BE2C (cell line): ENCODE measurements around the gene VWA3B.

Experiments used
- DNase-seq: peaks from one replicate; pipeline ENCODE4 v3.0.0-alpha.2; 2020
- H3K27me3 ChIP-seq: fragments of 250-450 bp; sonication (Bioruptor Pico); 2 replicates; pipeline ENCODE4 v1.5.1; 2020; ENCODE audit warnings: mild to moderate bottlenecking
- H3K36me3 ChIP-seq: fragments of 250-450 bp; sonication (Bioruptor Pico); 2 replicates; pipeline ENCODE4 v1.5.1; 2020; ENCODE audit warnings: mild to moderate bottlenecking
- H3K4me1 ChIP-seq: fragments of 250-450 bp; sonication (Bioruptor Pico); 2 replicates; pipeline ENCODE4 v1.5.1; 2020
- H3K4me3 ChIP-seq: 2 replicates; pipeline ENCODE4 v1.5.1; 2011; ENCODE audit warnings: low read depth, low read length
- H3K9me3 ChIP-seq: fragments of 250-450 bp; sonication (Bioruptor Pico); 2 replicates; pipeline ENCODE4 v1.5.1; 2020
- TF ChIP-seq, protein P1 (sequence below): IDR thresholded peaks from 2 replicates; pipeline ENCODE4 v1.5.1; 2012; ENCODE audit warnings: mild to moderate bottlenecking, low read depth, low read length

Gene VWA3B

DNA sequence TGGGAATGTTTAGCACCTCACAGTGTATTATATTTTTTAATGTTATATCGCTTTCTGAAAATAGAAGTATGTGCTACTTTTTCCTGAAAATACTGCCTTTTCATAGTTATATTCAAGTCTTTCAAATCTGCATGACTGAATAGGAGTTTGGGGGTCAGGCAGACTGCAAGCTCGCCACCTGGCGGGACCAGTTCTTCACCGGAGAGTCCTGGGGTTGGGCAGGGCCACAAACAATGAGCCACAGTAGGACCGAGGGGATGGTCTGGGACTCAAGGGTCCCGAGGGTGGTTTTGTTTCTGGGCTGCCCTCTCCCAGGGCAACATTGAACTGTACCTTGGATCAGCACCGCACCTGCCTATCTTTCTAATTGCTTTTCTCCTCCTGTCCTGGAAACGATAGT, 70.6 kb downstream of the VWA3B start:
- TF ChIP-seq, protein P1, sequence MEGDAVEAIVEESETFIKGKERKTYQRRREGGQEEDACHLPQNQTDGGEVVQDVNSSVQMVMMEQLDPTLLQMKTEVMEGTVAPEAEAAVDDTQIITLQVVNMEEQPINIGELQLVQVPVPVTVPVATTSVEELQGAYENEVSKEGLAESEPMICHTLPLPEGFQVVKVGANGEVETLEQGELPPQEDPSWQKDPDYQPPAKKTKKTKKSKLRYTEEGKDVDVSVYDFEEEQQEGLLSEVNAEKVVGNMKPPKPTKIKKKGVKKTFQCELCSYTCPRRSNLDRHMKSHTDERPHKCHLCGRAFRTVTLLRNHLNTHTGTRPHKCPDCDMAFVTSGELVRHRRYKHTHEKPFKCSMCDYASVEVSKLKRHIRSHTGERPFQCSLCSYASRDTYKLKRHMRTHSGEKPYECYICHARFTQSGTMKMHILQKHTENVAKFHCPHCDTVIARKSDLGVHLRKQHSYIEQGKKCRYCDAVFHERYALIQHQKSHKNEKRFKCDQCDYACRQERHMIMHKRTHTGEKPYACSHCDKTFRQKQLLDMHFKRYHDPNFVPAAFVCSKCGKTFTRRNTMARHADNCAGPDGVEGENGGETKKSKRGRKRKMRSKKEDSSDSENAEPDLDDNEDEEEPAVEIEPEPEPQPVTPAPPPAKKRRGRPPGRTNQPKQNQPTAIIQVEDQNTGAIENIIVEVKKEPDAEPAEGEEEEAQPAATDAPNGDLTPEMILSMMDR, result peak; percentile 41
- H3K4me3 ChIP-seq, result no peak overlapping the region
- peak; percentile 12 for DNase-seq

DNA sequence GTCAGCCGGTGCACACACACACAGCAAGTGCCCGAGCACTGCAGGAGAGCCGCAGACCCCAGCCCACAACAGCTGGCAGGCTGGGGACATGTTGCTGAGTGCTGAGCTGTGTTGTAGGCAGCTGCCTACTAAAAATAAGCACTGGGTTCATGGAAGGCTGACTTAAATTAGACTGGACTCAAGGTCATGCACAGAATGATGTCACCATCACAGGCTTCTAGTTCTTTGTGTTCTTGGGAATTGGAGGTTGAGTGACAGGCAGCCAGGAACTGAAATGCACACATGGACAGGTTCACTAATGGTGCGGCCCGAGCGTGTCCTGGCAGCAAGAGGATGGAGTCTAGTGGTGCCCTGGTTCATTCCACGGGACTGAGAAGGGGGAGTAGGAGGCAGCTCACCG, 71.3 kb downstream of the VWA3B start:
- no peaks in the 10 kb centered on the region for H3K36me3 ChIP-seq
- no peaks in the 10 kb centered on the region for H3K4me1 ChIP-seq
- TF ChIP-seq, protein P1, result no peak
- no peak overlapping the region for H3K4me3 ChIP-seq
- no peak for DNase-seq
- H3K9me3 ChIP-seq, result no peaks in the 10 kb centered on the region
- H3K27me3 ChIP-seq, result no peaks in the 10 kb centered on the region

More for the DNA sequence above, 70.6 kb downstream of the VWA3B start:
- H3K4me1 ChIP-seq, result no peaks in the 10 kb centered on the region
- H3K27me3 ChIP-seq, result no peaks in the 10 kb centered on the region
- H3K9me3 ChIP-seq, result no peaks in the 10 kb centered on the region
- H3K36me3 ChIP-seq, result no peaks in the 10 kb centered on the region

DNA sequence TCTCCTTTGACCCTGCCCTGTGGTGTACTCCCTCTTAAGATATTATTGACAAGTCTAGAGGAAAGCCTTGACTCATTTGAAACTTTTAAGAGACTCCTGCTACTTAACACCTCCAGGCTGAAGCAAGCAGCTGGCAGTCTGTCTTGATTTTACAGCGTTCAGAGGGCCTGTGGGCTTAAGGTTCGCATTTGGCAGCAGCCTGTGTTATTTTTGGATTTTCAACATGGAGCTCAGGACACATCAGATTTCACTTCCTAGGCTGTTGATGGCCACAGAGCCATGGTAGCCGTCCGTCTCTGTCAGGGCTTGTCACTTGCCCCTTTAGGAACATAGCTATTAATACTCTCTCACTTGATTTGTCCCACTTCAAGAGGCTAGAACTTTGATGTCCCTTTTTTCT, 73.6 kb downstream of the VWA3B start:
- TF ChIP-seq, protein P1, result no peak

DNA sequence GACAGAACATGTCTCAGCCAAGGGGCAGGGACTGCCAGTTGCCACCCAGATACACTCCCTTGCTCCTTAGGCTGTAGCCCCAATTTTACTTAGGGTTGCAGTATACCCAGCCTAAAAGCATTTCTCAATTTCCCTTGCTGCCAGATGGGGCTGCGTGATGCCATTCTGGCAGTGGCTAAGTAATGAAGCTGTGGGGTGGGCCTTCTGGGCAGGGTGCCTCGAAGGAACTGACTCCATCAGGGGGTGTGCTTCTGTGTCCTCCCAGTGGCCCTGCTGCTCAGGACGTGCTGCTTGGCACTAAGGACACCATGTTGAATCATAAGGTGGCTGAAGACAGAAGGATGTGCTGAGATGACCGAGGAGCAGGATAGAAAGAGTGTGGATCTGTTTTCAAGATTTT, 74.2 kb downstream of the VWA3B start:
- no peaks in the 10 kb centered on the region for H3K27me3 ChIP-seq

More for the DNA sequence above, 73.6 kb downstream of the VWA3B start:
- Histone ChIP-seq H3K4me1 (no peaks in the 10 kb centered on the region), H3K4me3 (no peak overlapping the region), H3K9me3 (no peaks in the 10 kb centered on the region), H3K36me3 (no peaks in the 10 kb centered on the region), H3K27me3 (no peaks in the 10 kb centered on the region)
- DNase-seq, result no peak

DNA sequence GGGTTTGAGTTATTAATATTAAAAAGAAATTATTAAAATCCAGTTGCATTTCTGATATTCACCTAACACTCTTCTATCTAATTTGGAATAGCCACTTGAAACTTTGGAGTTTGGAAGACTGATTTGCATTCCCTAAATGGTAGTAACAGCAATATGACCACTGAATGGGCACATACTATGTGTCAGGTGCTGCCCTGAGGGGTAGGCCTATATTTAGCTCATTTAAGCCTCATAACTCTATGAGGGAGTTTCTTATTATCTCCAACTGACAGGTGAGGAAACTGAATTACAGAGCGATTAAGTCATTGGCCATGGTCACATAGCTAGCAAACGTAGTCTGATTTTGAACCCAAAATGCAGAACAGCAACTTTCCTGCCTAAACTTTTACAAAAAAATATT, 77.3 kb downstream of the VWA3B start:
- H3K4me3 ChIP-seq, result no peak overlapping the region
- H3K27me3 ChIP-seq, result no peaks in the 10 kb centered on the region
- H3K9me3 ChIP-seq, result no peaks in the 10 kb centered on the region
- H3K36me3 ChIP-seq, result no peaks in the 10 kb centered on the region
- H3K4me1 ChIP-seq, result no peaks in the 10 kb centered on the region
- TF ChIP-seq, protein P1, result no peak
- DNase-seq, result no peak

More for the DNA sequence above, 74.2 kb downstream of the VWA3B start:
- TF ChIP-seq, protein P1, result no peak
- no peaks in the 10 kb centered on the region for H3K36me3 ChIP-seq
- H3K4me3 ChIP-seq, result no peak overlapping the region
- no peaks in the 10 kb centered on the region for H3K4me1 ChIP-seq
- no peak for DNase-seq
- H3K9me3 ChIP-seq, result no peaks in the 10 kb centered on the region

DNA sequence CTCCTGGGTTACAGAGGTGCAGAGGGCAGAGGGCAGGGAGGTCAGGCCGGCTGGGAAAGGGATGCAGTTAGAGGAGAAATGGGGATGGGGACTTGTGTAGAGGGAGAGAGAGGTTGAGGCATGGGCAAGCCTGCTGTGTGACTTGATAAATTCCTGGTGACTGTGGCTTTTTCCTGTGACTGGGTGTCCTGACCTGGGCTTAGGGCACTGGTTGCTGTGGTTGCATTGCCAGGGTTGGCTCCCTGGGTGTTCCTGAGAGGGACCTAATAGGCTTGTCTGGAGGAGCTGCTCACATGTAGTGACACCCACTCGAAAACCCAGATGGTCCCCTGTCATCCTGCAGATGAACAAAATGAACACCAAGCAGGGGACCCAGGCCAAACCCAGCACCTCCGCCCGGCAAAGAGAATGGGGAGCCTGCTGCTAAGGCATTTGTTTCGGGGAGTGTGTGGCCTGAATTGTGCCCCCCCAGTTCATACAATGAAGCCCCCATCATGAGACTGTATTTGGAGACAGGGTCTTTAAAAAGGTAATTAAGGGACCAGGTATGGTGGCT, 78.6 kb downstream of the VWA3B start:
- TF ChIP-seq, protein P1, result no peak
- DNase-seq, result no peak

More for the DNA sequence above, 78.6 kb downstream of the VWA3B start:
- Histone ChIP-seq H3K4me1 (no peaks in the 10 kb centered on the region), H3K9me3 (no peaks in the 10 kb centered on the region), H3K27me3 (no peaks in the 10 kb centered on the region), H3K36me3 (no peaks in the 10 kb centered on the region), H3K4me3 (no peak overlapping the region)
